Measurements from ENCODE around the gene FXR1.

Gene FXR1

GRCh38 chr3:180913581-180914404 lies 1.3 kb downstream of the FXR1 start:
- TF ChIP-seq CTCF (IDR thresholded peaks at IDR 0.05; ENCODE audit: extremely low read depth, insufficient read depth, missing control alignments): no peak
- in situ Hi-C loops (cut with MboI; ENCODE audit: low pct_unique_long_range_greater_than_20kb, low sequenced_read_pairs, unreplicated experiment): no loop called here
- DNase-seq (ENCODE audit: low spot score): no peak

GRCh38 chr3:180918542-180918941 lies 6.1 kb downstream of the FXR1 start:
- DNase-seq (ENCODE audit: low spot score): no peak
- in situ Hi-C loops (cut with MboI; ENCODE audit: low pct_unique_long_range_greater_than_20kb, low sequenced_read_pairs, unreplicated experiment): no loop called here

GRCh38 chr3:180922242-180922641 lies 9.8 kb downstream of the FXR1 start:
- no peak for DNase-seq (ENCODE audit: low spot score)
- no peak for TF ChIP-seq CTCF (IDR thresholded peaks at IDR 0.05; ENCODE audit: extremely low read depth, insufficient read depth, missing control alignments)
- in situ Hi-C loops (cut with MboI; ENCODE audit: low pct_unique_long_range_greater_than_20kb, low sequenced_read_pairs, unreplicated experiment): no loop called here

More at GRCh38 chr3:180918542-180918941, 6.1 kb downstream of the FXR1 start:
- TF ChIP-seq CTCF (IDR thresholded peaks at IDR 0.05; ENCODE audit: extremely low read depth, insufficient read depth, missing control alignments): no peak

- in situ Hi-C loops (cut with MboI; ENCODE audit: low pct_unique_long_range_greater_than_20kb, low sequenced_read_pairs, unreplicated experiment): no loop called here
- TF ChIP-seq CTCF (IDR thresholded peaks at IDR 0.05; ENCODE audit: extremely low read depth, insufficient read depth, missing control alignments): no peak
- DNase-seq (ENCODE audit: low spot score): no peak
These were observed 11.1 kb downstream of the FXR1 start for GRCh38 chr3:180923561-180923960.

GRCh38 chr3:180926526-180926925 lies 14.1 kb downstream of the FXR1 start:
- no peak for TF ChIP-seq CTCF (IDR thresholded peaks at IDR 0.05; ENCODE audit: extremely low read depth, insufficient read depth, missing control alignments)
- no peak for DNase-seq (ENCODE audit: low spot score)
- in situ Hi-C loops (cut with MboI; ENCODE audit: low pct_unique_long_range_greater_than_20kb, low sequenced_read_pairs, unreplicated experiment): no loop called here

- in situ Hi-C loops (cut with MboI; ENCODE audit: low pct_unique_long_range_greater_than_20kb, low sequenced_read_pairs, unreplicated experiment): no loop called here
- TF ChIP-seq CTCF (IDR thresholded peaks at IDR 0.05; ENCODE audit: extremely low read depth, insufficient read depth, missing control alignments): no peak
- no peak for DNase-seq (ENCODE audit: low spot score)
These were observed 16.9 kb downstream of the FXR1 start for GRCh38 chr3:180929376-180929775.
